Measurements from ENCODE around the gene CPNE5.
A peak's percentile ranks its signal among the peaks of the same experiment; 100 is the strongest.

CPNE5 gene

GRCh38 chr6:36780442-36781177 is 58.6 kb downstream of the CPNE5 start:
- H3K4me3 ChIP-seq (ENCODE audit: low read length): no peak overlapping the region

GRCh38 chr6:36779227-36779626 is 60.0 kb downstream of the CPNE5 start:
- Histone ChIP-seq H3K9ac (ENCODE audit: low read depth, low read length) (no peak overlapping the region), H3K4me1 (ENCODE audit: insufficient read depth, low read length) (peaks cover 14% of the 10 kb centered on the region), H3K36me3 (ENCODE audit: insufficient read depth, low read depth, low read length) (no peaks in the 10 kb centered on the region), H3K9me3 (ENCODE audit: insufficient read depth, low read depth, low read length) (no peaks in the 10 kb centered on the region), H3K27ac (ENCODE audit: low read length) (no peak overlapping the region), H3K27me3 (ENCODE audit: insufficient read depth, low read length) (peaks cover 11% of the 10 kb centered on the region), H3K4me3 (ENCODE audit: low read length) (no peak overlapping the region)

More at GRCh38 chr6:36780442-36781177, 58.6 kb downstream of the CPNE5 start:
- H3K27me3 ChIP-seq (ENCODE audit: insufficient read depth, low read length): peaks cover 11% of the 10 kb centered on the region
- no peak overlapping the region for H3K27ac ChIP-seq (ENCODE audit: low read length)
- peaks cover 14% of the 10 kb centered on the region for H3K4me1 ChIP-seq (ENCODE audit: insufficient read depth, low read length)
- no peaks in the 10 kb centered on the region for H3K9me3 ChIP-seq (ENCODE audit: insufficient read depth, low read depth, low read length)
- H3K36me3 ChIP-seq (ENCODE audit: insufficient read depth, low read depth, low read length): no peaks in the 10 kb centered on the region
- H3K9ac ChIP-seq (ENCODE audit: low read depth, low read length): no peak overlapping the region

- Histone ChIP-seq H3K27ac (ENCODE audit: low read length) (no peak overlapping the region), H3K9me3 (ENCODE audit: insufficient read depth, low read depth, low read length) (no peaks in the 10 kb centered on the region), H3K36me3 (ENCODE audit: insufficient read depth, low read depth, low read length) (no peaks in the 10 kb centered on the region), H3K27me3 (ENCODE audit: insufficient read depth, low read length) (peaks cover 11% of the 10 kb centered on the region), H3K9ac (ENCODE audit: low read depth, low read length) (no peak overlapping the region), H3K4me3 (ENCODE audit: low read length) (peak overlapping the region; percentile 53; the same call in 1 of the 2 replicates), H3K4me1 (ENCODE audit: insufficient read depth, low read length) (peaks cover 14% of the 10 kb centered on the region)
Measured at GRCh38 chr6:36777801-36778200, 61.4 kb downstream of the CPNE5 start.

- Histone ChIP-seq H3K4me1 (ENCODE audit: insufficient read depth, low read length) (peaks cover 19% of the 10 kb centered on the region), H3K27me3 (ENCODE audit: insufficient read depth, low read length) (peaks cover 11% of the 10 kb centered on the region), H3K27ac (ENCODE audit: low read length) (no peak overlapping the region), H3K36me3 (ENCODE audit: insufficient read depth, low read depth, low read length) (no peaks in the 10 kb centered on the region), H3K9ac (ENCODE audit: low read depth, low read length) (no peak overlapping the region), H3K9me3 (ENCODE audit: insufficient read depth, low read depth, low read length) (no peaks in the 10 kb centered on the region), H3K4me3 (ENCODE audit: low read length) (no peak overlapping the region)
Measured at GRCh38 chr6:36776167-36776566, 63.1 kb downstream of the CPNE5 start.

GRCh38 chr6:36774331-36774730 is 64.9 kb downstream of the CPNE5 start:
- no peak overlapping the region for H3K4me3 ChIP-seq (ENCODE audit: low read length)
- H3K36me3 ChIP-seq (ENCODE audit: insufficient read depth, low read depth, low read length): no peaks in the 10 kb centered on the region
- no peak overlapping the region for H3K9ac ChIP-seq (ENCODE audit: low read depth, low read length)
- no peak overlapping the region for H3K27ac ChIP-seq (ENCODE audit: low read length)
- H3K4me1 ChIP-seq (ENCODE audit: insufficient read depth, low read length): peaks cover 19% of the 10 kb centered on the region
- H3K9me3 ChIP-seq (ENCODE audit: insufficient read depth, low read depth, low read length): no peaks in the 10 kb centered on the region
- H3K27me3 ChIP-seq (ENCODE audit: insufficient read depth, low read length): peaks cover 11% of the 10 kb centered on the region

GRCh38 chr6:36772397-36772796 is 66.8 kb downstream of the CPNE5 start:
- Histone ChIP-seq H3K27me3 (ENCODE audit: insufficient read depth, low read length) (peaks cover 11% of the 10 kb centered on the region), H3K36me3 (ENCODE audit: insufficient read depth, low read depth, low read length) (no peaks in the 10 kb centered on the region), H3K4me1 (ENCODE audit: insufficient read depth, low read length) (peaks cover 11% of the 10 kb centered on the region; the same call in 1 of the 2 replicates), H3K9me3 (ENCODE audit: insufficient read depth, low read depth, low read length) (no peaks in the 10 kb centered on the region), H3K9ac (ENCODE audit: low read depth, low read length) (no peak overlapping the region), H3K4me3 (ENCODE audit: low read length) (no peak overlapping the region), H3K27ac (ENCODE audit: low read length) (no peak overlapping the region)

GRCh38 chr6:36771145-36771544 is 68.1 kb downstream of the CPNE5 start:
- H3K27ac ChIP-seq (ENCODE audit: low read length): no peak overlapping the region
- no peak overlapping the region for H3K4me3 ChIP-seq (ENCODE audit: low read length)
- no peak overlapping the region for H3K9ac ChIP-seq (ENCODE audit: low read depth, low read length)
- H3K36me3 ChIP-seq (ENCODE audit: insufficient read depth, low read depth, low read length): no peaks in the 10 kb centered on the region
- peaks cover 6% of the 10 kb centered on the region; the same call in 1 of the 2 replicates for H3K4me1 ChIP-seq (ENCODE audit: insufficient read depth, low read length)
- peaks cover 1% of the 10 kb centered on the region for H3K27me3 ChIP-seq (ENCODE audit: insufficient read depth, low read length)
- no peaks in the 10 kb centered on the region for H3K9me3 ChIP-seq (ENCODE audit: insufficient read depth, low read depth, low read length)

GRCh38 chr6:36769676-36770499 is 69.4 kb downstream of the CPNE5 start:
- Histone ChIP-seq H3K4me3 (ENCODE audit: low read length) (no peak overlapping the region), H3K4me1 (ENCODE audit: insufficient read depth, low read length) (peaks cover 9% of the 10 kb centered on the region; the same call in 1 of the 2 replicates), H3K9ac (ENCODE audit: low read depth, low read length) (no peak overlapping the region), H3K27me3 (ENCODE audit: insufficient read depth, low read length) (no peaks in the 10 kb centered on the region), H3K9me3 (ENCODE audit: insufficient read depth, low read depth, low read length) (no peaks in the 10 kb centered on the region), H3K27ac (ENCODE audit: low read length) (no peak overlapping the region), H3K36me3 (ENCODE audit: insufficient read depth, low read depth, low read length) (no peaks in the 10 kb centered on the region)

GRCh38 chr6:36769183-36769675 is 70.0 kb downstream of the CPNE5 start:
- no peak overlapping the region for H3K4me3 ChIP-seq (ENCODE audit: low read length)
- no peaks in the 10 kb centered on the region for H3K9me3 ChIP-seq (ENCODE audit: insufficient read depth, low read depth, low read length)
- H3K9ac ChIP-seq (ENCODE audit: low read depth, low read length): no peak overlapping the region
- no peak overlapping the region for H3K27ac ChIP-seq (ENCODE audit: low read length)
- no peaks in the 10 kb centered on the region for H3K27me3 ChIP-seq (ENCODE audit: insufficient read depth, low read length)
- peaks cover 9% of the 10 kb centered on the region; the same call in 1 of the 2 replicates for H3K4me1 ChIP-seq (ENCODE audit: insufficient read depth, low read length)
- H3K36me3 ChIP-seq (ENCODE audit: insufficient read depth, low read depth, low read length): no peaks in the 10 kb centered on the region

GRCh38 chr6:36766399-36766945 is 72.8 kb downstream of the CPNE5 start:
- Histone ChIP-seq H3K9ac (ENCODE audit: low read depth, low read length) (no peak overlapping the region), H3K9me3 (ENCODE audit: insufficient read depth, low read depth, low read length) (no peaks in the 10 kb centered on the region), H3K36me3 (ENCODE audit: insufficient read depth, low read depth, low read length) (no peaks in the 10 kb centered on the region), H3K4me3 (ENCODE audit: low read length) (no peak overlapping the region), H3K27me3 (ENCODE audit: insufficient read depth, low read length) (no peaks in the 10 kb centered on the region), H3K27ac (ENCODE audit: low read length) (no peak overlapping the region), H3K4me1 (ENCODE audit: insufficient read depth, low read length) (peaks cover 3% of the 10 kb centered on the region; the same call in 1 of the 2 replicates)

- Histone ChIP-seq H3K4me1 (ENCODE audit: insufficient read depth, low read length) (peaks cover 3% of the 10 kb centered on the region; the same call in 1 of the 2 replicates), H3K9ac (ENCODE audit: low read depth, low read length) (no peak overlapping the region), H3K27ac (ENCODE audit: low read length) (no peak overlapping the region)
Measured at GRCh38 chr6:36765594-36766398, 73.4 kb downstream of the CPNE5 start.

More at GRCh38 chr6:36765594-36766398, 73.4 kb downstream of the CPNE5 start:
- Histone ChIP-seq H3K27me3 (ENCODE audit: insufficient read depth, low read length) (no peaks in the 10 kb centered on the region), H3K4me3 (ENCODE audit: low read length) (no peak overlapping the region), H3K36me3 (ENCODE audit: insufficient read depth, low read depth, low read length) (no peaks in the 10 kb centered on the region), H3K9me3 (ENCODE audit: insufficient read depth, low read depth, low read length) (no peaks in the 10 kb centered on the region)
